GM21390 (cell line): ENCODE results near the gene OPRM1.

Experiments
- ATAC-seq: cut with Tn5 transposase; IDR thresholded peaks from one replicate; pipeline ENCODE4 v1.9.1; 2021; ENCODE audit not compliant: unreplicated experiment

The OPRM1 gene

GRCh38 chr6:154202339-154202738 lies 163.3 kb downstream of the OPRM1 start:
- ATAC-seq = no peak

GRCh38 chr6:154202958-154203357 lies 163.9 kb downstream of the OPRM1 start:
- no peak for ATAC-seq

- ATAC-seq = no peak
Observed at GRCh38 chr6:154206141-154206540, 167.1 kb downstream of the OPRM1 start.

DNA sequence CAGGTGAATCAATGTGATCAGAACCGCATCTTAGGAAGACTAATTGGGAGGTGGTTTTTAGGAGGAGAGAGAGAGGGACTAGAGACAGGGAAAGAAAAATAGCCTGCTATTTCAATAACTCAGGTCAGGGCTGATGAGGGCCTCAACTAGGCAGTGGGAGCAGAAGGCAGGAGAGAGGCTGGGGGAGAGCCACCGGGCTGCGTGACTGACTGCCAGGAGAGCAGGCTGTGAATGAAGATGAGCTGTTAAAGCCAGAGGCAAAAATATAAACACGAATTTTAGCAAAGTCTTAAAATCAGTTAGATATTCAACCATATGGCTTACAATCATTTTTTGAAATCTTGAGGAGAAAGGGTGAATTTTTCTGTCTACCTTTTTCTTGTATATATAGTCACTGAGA lies 168.0 kb downstream of the OPRM1 start:
- ATAC-seq = no peak

DNA sequence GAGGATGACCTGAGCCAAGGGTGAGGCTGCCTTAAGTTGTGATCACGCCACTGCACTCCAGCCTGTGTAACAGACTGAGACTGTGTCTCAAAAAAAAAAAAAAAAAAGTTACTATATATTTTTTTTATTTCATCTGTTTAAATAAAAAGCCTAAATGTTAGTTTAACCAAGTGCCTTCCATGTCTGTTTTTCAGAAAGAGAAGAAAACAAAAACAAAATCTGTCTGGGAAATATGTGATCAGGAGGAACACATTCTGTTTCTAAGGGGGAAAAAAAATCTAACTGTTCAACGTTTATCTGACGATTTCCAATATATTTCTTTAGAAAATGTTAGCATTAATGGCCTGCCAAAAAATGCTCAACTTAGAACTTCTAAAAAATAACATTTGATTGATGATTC lies 170.5 kb downstream of the OPRM1 start:
- ATAC-seq = no peak

DNA sequence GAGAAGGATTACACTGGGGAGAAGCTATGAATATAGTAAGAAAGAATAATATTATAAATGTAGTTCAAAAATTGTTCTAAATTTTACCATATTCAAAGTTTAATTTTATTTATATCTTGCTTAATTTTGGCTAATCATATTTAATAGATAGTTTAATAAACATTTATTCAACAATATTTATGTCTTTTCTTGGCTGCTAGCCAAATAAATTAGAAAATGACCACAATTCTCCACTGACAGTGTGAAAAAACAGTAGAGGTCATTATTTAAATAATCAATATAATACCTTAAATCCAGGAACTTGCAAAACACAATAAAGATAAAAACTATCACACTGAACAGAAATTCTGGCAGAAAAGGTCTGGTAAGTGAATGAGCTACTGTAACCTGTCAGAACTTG lies 171.6 kb downstream of the OPRM1 start:
- ATAC-seq = no peak

DNA sequence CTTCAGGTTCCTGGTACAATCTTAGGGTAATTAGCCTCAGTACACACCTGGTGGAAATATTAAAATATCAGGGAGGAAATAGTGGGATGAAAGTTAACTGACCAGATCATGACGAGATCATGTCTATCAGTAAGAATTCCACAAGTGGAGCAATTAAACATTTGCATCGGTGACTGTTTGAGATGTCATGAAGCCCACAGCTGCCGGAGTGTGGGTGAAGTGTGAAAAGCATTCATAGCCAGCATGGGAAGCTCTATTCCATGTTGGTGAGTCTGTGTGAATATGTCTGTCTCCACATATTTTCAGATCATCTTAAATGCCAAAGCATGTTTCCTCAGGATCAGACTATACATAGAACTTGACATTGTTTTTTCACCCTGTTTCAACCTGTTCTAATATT lies 174.7 kb downstream of the OPRM1 start:
- no peak for ATAC-seq

DNA sequence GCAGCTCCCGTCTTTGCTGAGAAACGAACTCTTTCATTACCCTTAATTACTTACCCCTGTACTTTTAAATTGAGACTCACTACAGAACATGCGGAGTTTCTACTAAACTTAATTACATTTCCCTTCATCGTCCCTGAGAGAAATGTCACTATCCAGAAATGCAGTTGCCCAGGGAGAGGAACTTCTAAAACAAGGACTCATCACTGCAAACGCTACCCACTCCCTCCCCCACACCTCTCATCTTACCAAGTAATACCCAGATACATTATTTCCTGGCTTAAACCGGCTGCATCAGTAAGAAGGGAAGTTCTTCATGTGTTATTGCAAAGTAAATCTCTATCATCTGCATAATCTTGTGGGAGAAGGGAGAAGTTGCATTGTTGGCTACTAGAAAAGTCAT lies 179.3 kb downstream of the OPRM1 start:
- ATAC-seq = no peak

GRCh38 chr6:154218787-154219186 lies 179.7 kb downstream of the OPRM1 start:
- no peak for ATAC-seq

GRCh38 chr6:154219250-154219649 lies 180.2 kb downstream of the OPRM1 start:
- no peak for ATAC-seq

DNA sequence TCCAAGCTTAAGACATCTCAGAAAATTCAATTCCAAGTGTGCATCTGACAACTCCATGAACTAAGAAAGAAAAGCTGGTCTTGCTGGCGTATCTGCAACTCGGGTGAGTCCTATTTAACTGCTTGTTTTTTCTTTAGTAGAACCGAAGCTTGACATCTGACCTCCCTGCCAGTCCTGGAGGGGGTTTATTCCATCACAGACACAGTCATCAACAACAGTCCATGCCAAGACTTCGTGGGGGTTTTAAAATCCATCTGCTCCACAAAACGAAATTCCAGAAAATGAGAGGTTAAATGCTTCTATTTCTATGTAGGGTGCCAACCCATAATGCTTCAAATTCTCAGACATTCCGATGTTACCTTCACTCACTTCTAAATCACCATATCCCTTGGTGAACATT lies 183.7 kb downstream of the OPRM1 start:
- ATAC-seq = no peak

DNA sequence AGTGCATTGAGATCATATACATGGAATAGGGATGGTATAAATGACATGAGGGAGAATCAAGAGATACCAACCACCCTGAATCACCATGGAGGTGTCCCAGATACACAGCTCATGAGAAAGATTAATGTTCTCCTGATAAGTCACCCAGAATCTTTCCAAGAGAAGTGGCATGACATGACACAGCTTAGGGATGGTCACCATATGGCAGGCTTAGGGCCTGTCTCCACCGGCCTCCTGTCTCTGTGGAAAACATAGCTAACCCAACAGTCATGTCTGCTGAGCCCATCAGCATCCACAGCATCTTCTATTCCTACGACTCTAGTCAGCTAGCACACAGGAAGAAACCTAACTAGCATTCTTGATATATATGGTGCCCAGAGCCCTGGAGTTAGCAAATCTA lies 184.3 kb downstream of the OPRM1 start:
- ATAC-seq = no peak

DNA sequence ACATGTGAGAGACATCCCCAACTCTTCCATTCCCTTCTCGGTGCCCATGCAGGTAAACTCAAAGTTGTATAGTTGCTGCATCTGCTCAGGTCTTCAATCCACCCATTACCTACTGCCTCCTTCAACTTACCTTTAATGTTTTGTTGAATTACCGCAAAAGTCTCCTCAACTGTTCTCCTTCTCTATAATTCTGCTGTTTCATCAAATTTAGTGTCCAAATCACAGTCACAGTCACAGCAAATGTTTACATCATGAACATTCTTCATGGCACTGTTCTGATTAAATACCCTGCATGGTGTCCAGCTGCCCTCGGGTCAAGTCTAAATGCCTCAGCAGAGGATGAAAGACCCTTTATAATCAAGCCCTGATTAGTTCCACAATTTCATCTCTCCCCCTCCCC lies 187.4 kb downstream of the OPRM1 start:
- no peak for ATAC-seq

- no peak for ATAC-seq
Observed at GRCh38 chr6:154227862-154228520, 189.0 kb downstream of the OPRM1 start.

DNA sequence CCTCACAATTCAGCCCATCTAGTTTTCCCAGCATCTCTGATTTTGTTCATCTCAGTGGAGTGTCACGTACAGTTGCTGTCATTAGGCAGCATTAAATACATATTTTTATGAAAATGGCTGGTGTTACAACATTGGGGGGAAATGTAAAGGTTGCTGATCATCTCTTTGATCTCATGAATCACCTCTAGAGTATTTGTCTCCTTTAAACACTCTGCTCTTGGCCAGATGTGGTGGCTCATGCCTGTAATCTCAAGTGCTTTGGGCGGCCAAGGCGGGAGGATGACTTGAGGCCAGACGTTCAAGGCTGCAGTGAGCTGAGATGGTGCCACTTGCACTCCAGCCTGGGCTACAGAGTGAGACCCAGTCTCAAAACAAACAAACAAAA lies 189.5 kb downstream of the OPRM1 start:
- ATAC-seq = no peak

DNA sequence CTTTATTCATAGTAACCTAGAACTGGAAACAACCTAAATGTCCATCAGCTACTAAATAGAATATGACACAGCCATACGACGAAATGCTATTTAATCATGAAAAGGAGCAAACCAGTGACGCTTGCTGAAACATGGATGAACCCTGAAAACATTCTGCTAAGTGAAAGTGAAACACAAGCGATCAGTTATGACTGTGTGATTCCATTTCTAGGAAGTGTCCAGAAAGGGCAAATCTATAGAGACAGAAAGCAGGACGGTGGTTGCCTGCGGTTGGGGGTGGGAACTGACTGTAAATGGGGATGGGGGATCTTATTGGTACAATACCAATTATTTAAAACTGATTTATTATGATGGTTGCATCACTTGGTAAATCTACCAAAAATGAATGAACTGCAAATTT lies 190.7 kb downstream of the OPRM1 start:
- ATAC-seq = peak; percentile 76

DNA sequence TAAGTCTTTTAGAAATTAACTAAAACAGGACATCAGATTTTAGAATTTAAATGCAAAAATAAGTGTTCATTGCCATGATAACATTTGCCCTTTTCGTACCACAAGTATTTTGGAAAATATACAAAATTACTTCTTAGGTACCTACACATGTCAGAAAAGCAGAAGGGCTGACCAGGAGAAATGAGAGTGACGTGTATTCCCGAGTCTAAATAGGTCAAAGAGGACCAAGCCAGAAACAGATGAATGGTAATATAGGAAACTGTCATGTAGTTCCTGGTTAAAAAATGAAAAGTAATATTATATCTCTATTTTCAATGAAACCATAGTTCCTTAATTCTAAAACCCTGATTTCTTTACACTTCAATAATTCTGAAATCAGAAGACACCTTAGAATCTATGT lies 191.4 kb downstream of the OPRM1 start:
- no peak for ATAC-seq

GRCh38 chr6:154230910-154231595 lies 192.0 kb downstream of the OPRM1 start:
- no peak for ATAC-seq

- ATAC-seq = no peak
Observed at GRCh38 chr6:154232013-154232910, 193.2 kb downstream of the OPRM1 start.

- ATAC-seq = no peak
Observed at GRCh38 chr6:154233383-154233782, 194.3 kb downstream of the OPRM1 start.

DNA sequence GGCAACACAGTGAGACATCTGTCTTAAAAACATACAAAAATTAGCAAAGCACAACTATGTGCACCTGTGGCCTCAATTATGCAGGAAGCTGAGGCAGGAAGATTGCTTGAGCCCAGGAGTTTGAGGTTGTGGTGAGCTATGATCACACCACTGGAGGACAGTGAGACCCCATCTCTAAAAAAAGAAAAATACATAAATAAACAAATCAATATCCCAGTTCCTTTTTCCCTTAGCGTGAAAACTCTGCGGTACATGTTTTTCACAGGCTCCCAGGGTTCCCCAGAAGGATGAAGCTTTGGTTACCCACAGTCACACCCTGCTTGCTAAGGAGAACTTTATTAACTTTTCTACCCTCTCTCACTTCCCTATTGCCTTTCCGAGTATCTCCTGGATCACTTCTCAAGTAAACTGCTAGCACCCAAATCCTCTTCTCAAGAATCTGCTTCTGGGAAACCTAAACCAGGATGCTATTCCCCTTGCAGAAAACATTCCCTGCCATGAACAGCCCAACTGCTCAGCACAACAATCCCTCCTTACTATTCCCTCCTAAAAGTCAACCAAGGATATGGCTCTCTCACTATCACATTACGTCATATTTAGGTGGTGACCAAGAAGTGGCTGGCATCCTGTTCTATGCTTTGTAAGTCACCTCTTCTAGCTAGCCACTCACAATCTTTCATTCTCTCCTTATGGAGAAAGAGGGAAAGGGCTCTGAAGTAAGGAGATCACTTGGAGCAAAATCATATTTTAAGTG lies 195.2 kb downstream of the OPRM1 start:
- peak; percentile 63 for ATAC-seq
